ENCODE data around the gene C1QTNF7. TPM values are rescaled to one million over a fixed set of nuclear protein-coding genes. Genes with fewer than 3 reads are reported as not detected.
A peak's percentile ranks its signal among the peaks of the same experiment; 100 is the strongest.

C1QTNF7 gene
- total and polyA plus RNA-seq, 9 donors: 5.9 to 23.6 (median 14.1) TPM

- peak overlapping the region; percentile 50 for H3K4me3 ChIP-seq
- TF ChIP-seq EP300 (IDR thresholded peaks at IDR 0.05) (no peak), CTCF (IDR thresholded peaks at IDR 0.05) (no peak), POLR2A (IDR thresholded peaks at IDR 0.05) (no peak)
- peaks cover 6% of the 10 kb centered on the region for H3K4me1 ChIP-seq (ENCODE audit: insufficient read depth)
- H3K27ac ChIP-seq: no peak overlapping the region
- intact Hi-C loops (cut with DNase I): loop anchor here in 3 of 4 donors (10.0 kb wide), 4 partner anchors 175 to 795 kb away; partner anchors contain the start of gene FBXL5 (in 2 of the 3)
- H3K27me3 ChIP-seq: no peaks in the 10 kb centered on the region
- 0 to 1% (median 1%) methylated on average over 3 of the region's 3 CpGs for WGBS, 3 donors
- no peaks in the 10 kb centered on the region for H3K9me3 ChIP-seq
- no peak for DNase-seq
- H3K36me3 ChIP-seq: no peaks in the 10 kb centered on the region
Observed at GRCh38 chr4:15470128-15470475, 42.3 kb downstream of the C1QTNF7 start.

DNA sequence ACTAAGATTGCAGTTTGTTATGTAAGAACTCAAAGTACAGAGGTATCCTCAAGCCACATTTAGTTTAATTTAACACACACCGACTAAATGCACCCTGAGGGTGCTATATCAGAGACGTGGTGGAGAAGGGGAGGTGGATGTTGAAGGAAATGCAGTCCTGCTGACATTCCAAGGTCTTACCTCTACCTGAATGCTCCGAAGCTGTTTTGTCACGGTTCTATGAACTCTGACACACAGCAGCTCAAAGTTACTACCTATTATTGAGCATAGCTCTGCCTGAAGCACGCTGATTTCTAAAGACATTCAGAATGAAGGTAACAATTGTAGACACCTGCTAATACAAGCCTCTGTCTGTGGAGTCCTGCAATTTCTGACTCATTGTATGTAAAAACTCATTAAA is 48.6 kb downstream of the C1QTNF7 start:
- H3K27me3 ChIP-seq: no peaks in the 10 kb centered on the region
- DNase-seq: no peak
- WGBS, 3 donors: 81 to 93% (median 89%) methylated on average over 5 of the region's 5 CpGs
- H3K4me1 ChIP-seq (ENCODE audit: insufficient read depth): no peaks in the 10 kb centered on the region
- no peaks in the 10 kb centered on the region for H3K9me3 ChIP-seq
- no peak overlapping the region for H3K4me3 ChIP-seq
- H3K36me3 ChIP-seq: no peaks in the 10 kb centered on the region
- intact Hi-C loops (cut with DNase I): loop anchor here in 3 of 4 donors (10.0 kb wide), 4 partner anchors 168 to 788 kb away; partner anchors contain the start of gene FBXL5 (in 2 of the 3)
- H3K27ac ChIP-seq: no peak overlapping the region
- TF ChIP-seq POLR2A (IDR thresholded peaks at IDR 0.05): no peak
- TF ChIP-seq CTCF (IDR thresholded peaks at IDR 0.05): no peak
- TF ChIP-seq EP300 (IDR thresholded peaks at IDR 0.05): no peak

DNA sequence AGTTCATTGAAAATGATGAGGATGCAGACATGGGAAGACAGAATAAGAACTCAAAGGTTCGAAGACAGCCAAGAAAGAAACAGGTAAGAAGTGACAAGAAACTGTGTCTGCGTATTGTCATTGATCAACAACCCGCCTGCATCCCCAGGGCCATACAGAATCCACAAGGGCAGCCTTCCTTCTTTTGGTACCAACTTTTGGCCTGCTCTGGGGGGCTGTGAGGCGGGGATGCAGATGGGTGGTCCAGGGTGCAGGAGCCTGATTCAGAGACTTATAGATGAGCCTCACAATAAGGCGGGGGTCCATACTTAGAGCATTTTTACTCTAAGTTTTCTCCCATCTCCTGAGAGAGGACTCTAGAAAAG is 50.9 kb downstream of the C1QTNF7 start:
- Histone ChIP-seq H3K9me3 (no peaks in the 10 kb centered on the region), H3K27me3 (no peaks in the 10 kb centered on the region), H3K4me1 (ENCODE audit: insufficient read depth) (no peaks in the 10 kb centered on the region), H3K4me3 (no peak overlapping the region), H3K27ac (peak overlapping the region; percentile 39 to 62), H3K36me3 (no peaks in the 10 kb centered on the region)
- intact Hi-C loops (cut with DNase I): loop anchor here in 3 of 4 donors (10.0 kb wide), 4 partner anchors 166 to 786 kb away; partner anchors contain the start of gene FBXL5 (in 2 of the 3)
- TF ChIP-seq EP300 (IDR thresholded peaks at IDR 0.05): no peak
- TF ChIP-seq CTCF (IDR thresholded peaks at IDR 0.05): no peak
- no peak for TF ChIP-seq POLR2A (IDR thresholded peaks at IDR 0.05)
- WGBS, 3 donors: 60 to 72% (median 63%) methylated on average over 5 of the region's 5 CpGs
- DNase-seq: no peak

- TF ChIP-seq EP300 (IDR thresholded peaks at IDR 0.05) (no peak), CTCF (IDR thresholded peaks at IDR 0.05) (peak in 2 of 3 donors; percentile 52 to 69), POLR2A (IDR thresholded peaks at IDR 0.05) (no peak)
- Histone ChIP-seq H3K9me3 (no peaks in the 10 kb centered on the region), H3K4me3 (peak overlapping the region; percentile 36), H3K4me1 (ENCODE audit: insufficient read depth) (no peaks in the 10 kb centered on the region), H3K36me3 (no peaks in the 10 kb centered on the region), H3K27ac (peak overlapping the region; percentile 39 to 62), H3K27me3 (no peaks in the 10 kb centered on the region)
- peak; percentile 58 to 71 (median 61) for DNase-seq
- WGBS, 3 donors: 3 to 6% (median 5%) methylated on average over 11 of the region's 11 CpGs
- intact Hi-C loops (cut with DNase I): loop anchor here in 3 of 4 donors (10.0 kb wide), 4 partner anchors 166 to 786 kb away; partner anchors contain the start of gene FBXL5 (in 2 of the 3)
Observed at GRCh38 chr4:15479089-15479912, 51.5 kb downstream of the C1QTNF7 start.

Data from ovary (tissue), 9 donors.